Tibial nerve (tissue), 3 donors: Measurements from ENCODE around the gene NSD2.

Experiments used
- CTCF ChIP-seq, 5 experiments: fragments of 200-600 bp in 3 of 5; fragments of 450-650 bp in 2 of 5; sonication (generic) in 3 of 5; IDR thresholded peaks; one replicate each; pipeline ENCODE4 v1.5.1; 2016 to 2019; ENCODE audit warnings: antibody characterized with exemption in 5 of 5, mild to moderate bottlenecking in 3 of 5, moderate library complexity in 2 of 5
- POLR2A ChIP-seq, 2 donors: fragments of 450-650 bp; IDR thresholded peaks; one replicate each; pipeline ENCODE4 v1.6.1; 2017; ENCODE audit warnings: antibody characterized with exemption in 2 of 2, mild to moderate bottlenecking in 2 of 2, moderate library complexity in 2 of 2

- TF ChIP-seq CTCF (IDR thresholded peaks at IDR 0.05) = no peak
- TF ChIP-seq POLR2A (IDR thresholded peaks at IDR 0.05) = no peak
Observed at GRCh38 chr4:1846580-1846979, 24.6 kb upstream of the NSD2 start.
